ENCODE data around the gene CLASP1.
A peak's percentile ranks its signal among the peaks of the same experiment; 100 is the strongest.
"Not testable (repeated sequence)": the region's sequence is repeated elsewhere in the genome, so short reads cannot be mapped to it uniquely, and the experiment has no call there.

CLASP1 gene

DNA sequence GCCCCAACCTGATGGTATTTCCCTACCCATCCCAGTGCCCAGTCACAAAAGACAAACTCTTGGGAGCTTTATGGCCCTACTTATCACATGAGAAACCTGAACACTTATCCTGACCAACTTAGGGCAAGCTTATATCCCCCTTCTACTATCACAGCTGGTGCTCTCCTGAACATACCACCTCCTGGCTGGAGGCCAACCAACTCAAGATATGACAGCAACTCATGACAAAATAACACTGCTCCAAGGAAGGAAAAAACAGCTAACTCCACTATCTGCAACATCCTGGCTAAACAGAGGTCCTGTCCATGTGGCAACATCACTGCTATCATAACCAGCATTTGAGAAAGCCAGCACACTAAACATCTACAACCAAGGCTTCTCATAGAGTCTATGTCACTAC lies 20.9 kb upstream of the CLASP1 start:
- H3K27me3 Mint-ChIP-seq = no peaks in the 10 kb centered on the region
- peaks cover 22 to 45% of the 10 kb centered on the region in 2 donors for H3K9me3 Mint-ChIP-seq
- no peak overlapping the region for H3K27ac Mint-ChIP-seq
- H3K4me1 Mint-ChIP-seq = no peaks in the 10 kb centered on the region
- DNase-seq (no peak), ATAC-seq (no peak)
- H3K4me3 Mint-ChIP-seq = no peak overlapping the region

DNA sequence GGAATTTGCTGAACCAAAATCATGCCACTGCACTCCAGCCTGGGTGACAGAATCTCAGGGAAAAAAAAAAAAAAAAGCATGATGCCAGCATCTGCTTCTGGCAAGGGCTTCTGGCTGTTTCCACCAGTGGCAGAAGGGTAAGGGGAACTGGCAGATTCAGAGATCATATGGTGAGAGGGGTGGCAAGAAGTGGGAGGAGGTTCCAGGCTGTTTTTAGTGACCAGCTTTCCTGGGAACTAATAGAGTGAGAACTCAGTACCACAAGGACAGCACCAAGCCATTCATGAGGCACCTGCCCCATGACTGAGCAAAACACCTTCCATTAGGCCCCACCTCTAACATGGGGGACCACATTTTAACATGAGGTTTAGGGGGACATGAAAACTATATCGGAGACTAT lies 18.4 kb upstream of the CLASP1 start:
- no peak for ATAC-seq
- H3K27ac Mint-ChIP-seq = peak overlapping the region; percentile 18 to 63

DNA sequence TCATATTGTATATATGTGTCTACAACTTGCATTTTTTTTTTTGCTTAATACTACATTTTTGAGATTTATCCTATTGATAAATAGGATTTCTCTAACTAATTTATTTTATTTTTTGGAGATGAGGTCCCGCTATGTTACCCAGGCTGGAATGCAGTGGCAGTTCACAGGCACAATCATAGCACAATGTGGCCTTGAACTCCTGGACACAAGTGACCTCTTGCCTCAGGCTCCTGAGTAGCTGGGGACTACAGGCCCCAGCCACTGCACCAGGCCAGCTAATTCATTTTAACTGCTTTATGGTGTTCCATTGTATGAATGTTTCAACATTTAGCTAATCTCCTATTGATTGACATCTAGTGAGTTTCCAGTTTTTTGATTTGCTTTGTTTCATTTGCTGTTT lies 16.8 kb upstream of the CLASP1 start:
- Mint-ChIP-seq H3K4me1 (no peaks in the 10 kb centered on the region), H3K27me3 (no peaks in the 10 kb centered on the region), H3K9me3 (peaks cover 9 to 10% of the 10 kb centered on the region in 2 donors), H3K27ac (no peak overlapping the region), H3K4me3 (no peak overlapping the region)
- ATAC-seq (no peak), DNase-seq (no peak)

More for the DNA sequence above, 18.4 kb upstream of the CLASP1 start:
- Mint-ChIP-seq H3K27me3 (no peaks in the 10 kb centered on the region), H3K9me3 (peaks cover 14 to 23% of the 10 kb centered on the region in 2 donors), H3K4me1 (no peaks in the 10 kb centered on the region), H3K4me3 (no peak overlapping the region)
- no peak for DNase-seq

DNA sequence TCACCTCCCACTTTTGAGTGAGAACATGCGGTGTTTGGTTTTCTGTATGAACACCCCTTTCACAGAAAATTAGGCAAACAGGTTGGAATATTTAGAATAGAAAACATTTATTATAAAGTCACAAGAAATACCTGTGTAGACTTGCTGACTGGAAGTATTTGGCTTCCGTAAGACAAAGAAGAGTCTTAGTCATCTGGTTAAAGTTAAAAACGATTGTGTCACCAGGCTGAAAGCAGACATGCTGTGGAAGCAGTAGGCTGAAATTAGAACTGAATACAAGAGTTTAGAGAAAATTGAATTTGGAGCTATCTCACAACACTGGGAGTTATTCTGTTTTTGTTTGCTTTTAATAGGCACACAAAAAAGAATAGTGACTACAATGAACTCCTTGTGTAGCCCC lies 16.2 kb upstream of the CLASP1 start:
- DNase-seq (no peak), ATAC-seq (no peak)
- Mint-ChIP-seq H3K27me3 (no peaks in the 10 kb centered on the region), H3K27ac (no peak overlapping the region), H3K4me3 (no peak overlapping the region), H3K4me1 (no peaks in the 10 kb centered on the region), H3K9me3 (peaks cover 4 to 5% of the 10 kb centered on the region in 2 donors)

DNA sequence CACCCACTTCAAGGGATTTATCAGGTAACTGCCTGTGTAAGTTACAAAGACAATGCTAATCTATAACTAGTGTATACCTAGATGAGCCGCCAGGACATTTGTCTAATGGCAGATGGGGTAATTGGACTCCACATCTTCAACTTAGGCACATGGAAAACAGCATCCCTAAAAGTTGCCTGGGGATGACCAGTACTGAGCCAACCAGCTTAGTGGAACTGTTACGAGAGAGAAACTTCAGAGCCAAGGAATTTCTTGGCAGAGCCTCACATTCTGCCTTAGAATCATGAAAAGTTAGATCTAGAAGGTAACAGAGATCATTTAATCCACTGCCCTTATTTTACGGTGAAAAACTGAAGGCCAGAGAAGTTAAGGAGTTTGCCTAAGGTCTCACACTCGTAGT lies 15.5 kb upstream of the CLASP1 start:
- H3K27me3 Mint-ChIP-seq = no peaks in the 10 kb centered on the region
- H3K27ac Mint-ChIP-seq = no peak overlapping the region
- no peaks in the 10 kb centered on the region for H3K9me3 Mint-ChIP-seq
- no peaks in the 10 kb centered on the region for H3K4me1 Mint-ChIP-seq
- H3K4me3 Mint-ChIP-seq = no peak overlapping the region
- no peak for DNase-seq
- no peak for ATAC-seq

DNA sequence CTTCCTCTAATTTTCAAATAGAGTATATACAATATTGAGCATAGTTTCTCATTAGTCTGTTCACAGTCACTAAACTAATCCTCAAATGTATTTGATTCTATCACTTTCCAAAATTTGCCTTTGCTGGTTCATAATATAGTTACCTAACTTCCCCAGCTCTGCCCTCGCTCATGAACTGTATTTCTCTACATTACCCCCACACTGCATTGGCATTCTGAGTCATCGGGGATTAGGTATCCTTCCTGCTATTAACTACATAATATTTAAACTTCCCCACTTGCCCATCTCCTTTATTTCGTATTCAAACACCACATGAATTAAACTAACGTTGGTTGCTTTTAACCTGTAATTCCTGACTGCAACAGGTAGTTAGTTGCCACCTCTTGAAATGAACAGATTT lies 14.8 kb upstream of the CLASP1 start:
- H3K9me3 Mint-ChIP-seq = no peaks in the 10 kb centered on the region
- no peak overlapping the region for H3K4me3 Mint-ChIP-seq
- H3K27ac Mint-ChIP-seq = no peak overlapping the region
- no peaks in the 10 kb centered on the region for H3K27me3 Mint-ChIP-seq
- ATAC-seq (no peak), DNase-seq (no peak)
- H3K4me1 Mint-ChIP-seq = no peaks in the 10 kb centered on the region

DNA sequence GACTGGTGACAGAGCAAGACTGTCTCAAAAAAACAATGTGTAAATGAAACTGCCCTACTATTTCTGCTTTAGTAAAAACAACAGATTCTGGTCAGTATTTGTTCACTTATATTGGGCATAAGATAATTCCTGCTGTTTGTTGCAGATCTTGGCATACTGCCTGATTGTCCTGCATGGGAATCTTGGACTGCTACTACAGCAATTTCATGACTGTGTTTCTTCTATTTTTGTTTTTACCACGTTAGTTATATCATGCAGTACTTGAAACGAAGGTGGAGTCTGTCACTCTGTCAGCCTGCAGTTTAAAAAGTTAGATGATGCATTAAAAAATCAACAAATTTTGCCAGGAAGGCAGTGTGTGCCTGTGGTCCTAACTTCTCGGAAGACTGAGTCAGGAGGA lies 14.2 kb upstream of the CLASP1 start:
- H3K9me3 Mint-ChIP-seq = no peaks in the 10 kb centered on the region
- DNase-seq (no peak), ATAC-seq (no peak)
- H3K4me1 Mint-ChIP-seq = peaks cover under 1% of the 10 kb centered on the region
- H3K4me3 Mint-ChIP-seq = no peak overlapping the region
- no peaks in the 10 kb centered on the region for H3K27me3 Mint-ChIP-seq
- H3K27ac Mint-ChIP-seq = no peak overlapping the region

DNA sequence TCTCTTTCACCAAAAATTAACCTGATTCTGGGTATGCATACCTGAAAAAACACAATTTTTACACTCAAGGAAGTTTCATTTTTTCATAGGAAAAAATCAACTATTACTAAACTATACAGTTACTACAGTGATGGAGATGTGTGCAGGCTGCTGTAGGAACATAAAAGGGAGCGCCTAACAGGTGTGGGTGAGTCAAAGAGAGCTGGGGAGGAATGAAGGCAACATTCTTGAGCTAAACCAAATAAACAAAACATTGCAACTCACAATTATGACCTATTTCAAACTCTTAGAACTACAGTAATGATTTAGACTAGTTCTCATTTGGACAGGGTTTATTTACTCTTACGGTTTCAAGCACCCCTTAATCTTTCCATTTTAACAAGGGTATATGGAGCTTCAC lies 13.4 kb upstream of the CLASP1 start:
- H3K4me3 Mint-ChIP-seq = no peak overlapping the region
- no peak for ATAC-seq
- peak overlapping the region in 1 of 2 donors; percentile 72 for H3K27ac Mint-ChIP-seq
- peaks cover 8% of the 10 kb centered on the region for H3K4me1 Mint-ChIP-seq
- no peak for DNase-seq
- H3K27me3 Mint-ChIP-seq = no peaks in the 10 kb centered on the region
- no peaks in the 10 kb centered on the region for H3K9me3 Mint-ChIP-seq

DNA sequence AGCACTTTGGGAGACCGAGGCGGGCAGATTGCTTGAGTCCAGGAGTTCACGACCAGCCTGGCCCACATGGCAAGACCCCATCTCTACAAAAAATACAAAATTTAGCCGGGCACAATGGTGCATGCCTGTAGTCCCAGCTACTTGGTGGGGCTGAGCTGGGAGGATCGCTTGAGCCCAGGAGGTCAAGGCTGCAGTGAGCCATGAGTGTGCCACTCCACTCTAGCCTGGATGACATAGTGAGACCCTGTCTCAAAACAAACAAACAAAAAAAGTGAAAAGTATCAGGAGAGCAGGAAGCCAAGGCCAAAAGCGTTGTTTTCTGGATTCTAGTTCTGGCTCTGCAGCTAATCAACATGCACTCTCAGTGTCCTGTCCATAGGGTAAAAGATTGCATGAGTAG lies 10.7 kb upstream of the CLASP1 start:
- Mint-ChIP-seq H3K27ac (no peak overlapping the region), H3K27me3 (no peaks in the 10 kb centered on the region), H3K4me3 (no peak overlapping the region), H3K9me3 (no peaks in the 10 kb centered on the region), H3K4me1 (peaks cover 10% of the 10 kb centered on the region)
- no peak for DNase-seq
- no peak for ATAC-seq

DNA sequence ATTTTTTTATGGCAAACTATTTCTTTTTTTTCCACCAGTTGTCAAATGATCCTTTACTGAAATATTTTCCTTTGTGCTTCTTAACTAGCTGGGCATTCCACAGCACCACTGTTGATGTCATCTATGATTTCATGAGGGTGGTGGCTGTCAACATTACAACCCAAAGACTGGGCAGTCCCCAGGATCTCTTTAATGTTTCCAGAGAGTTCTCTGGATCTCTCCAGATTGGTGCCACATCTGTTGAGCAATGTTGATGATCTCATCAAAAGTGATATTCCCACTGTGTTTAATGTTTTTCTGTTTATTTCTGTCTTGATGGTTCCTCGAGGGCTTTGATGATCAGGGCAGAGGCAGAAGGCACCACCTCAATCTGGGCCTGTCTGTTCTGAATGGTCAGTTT lies 9.1 kb upstream of the CLASP1 start:
- H3K9me3 Mint-ChIP-seq, DNase-seq, ATAC-seq, H3K4me3 Mint-ChIP-seq, H3K27me3 Mint-ChIP-seq: not testable (repeated sequence)
- Mint-ChIP-seq H3K4me1 (peaks cover 24% of the 10 kb centered on the region), H3K27ac (peak overlapping the region in 1 of 2 donors; percentile 50)

DNA sequence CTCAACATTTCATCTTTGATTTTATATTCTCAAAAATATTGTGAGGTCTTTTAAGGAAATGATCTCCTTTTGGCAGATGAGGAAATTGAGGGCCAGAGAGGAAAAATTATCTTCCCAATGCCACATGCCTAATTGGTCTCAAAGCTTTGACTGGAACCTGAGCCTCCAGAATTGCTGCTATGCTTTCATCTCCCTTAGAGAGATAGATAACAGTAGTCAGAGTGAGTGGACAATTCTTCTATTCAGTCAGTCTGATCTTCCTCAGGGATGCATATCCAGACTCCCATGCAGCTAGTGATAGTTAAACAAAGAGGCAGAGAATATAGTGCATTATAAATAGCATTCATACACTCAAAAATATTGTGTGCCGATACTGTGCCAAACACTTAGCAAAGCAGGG lies 3.8 kb upstream of the CLASP1 start:
- Mint-ChIP-seq H3K27me3 (no peaks in the 10 kb centered on the region), H3K4me1 (peaks cover 48% of the 10 kb centered on the region), H3K27ac (no peak overlapping the region), H3K9me3 (peaks cover 0 to 4% of the 10 kb centered on the region in 2 donors), H3K4me3 (no peak overlapping the region)
- ATAC-seq = no peak
- DNase-seq = no peak

DNA sequence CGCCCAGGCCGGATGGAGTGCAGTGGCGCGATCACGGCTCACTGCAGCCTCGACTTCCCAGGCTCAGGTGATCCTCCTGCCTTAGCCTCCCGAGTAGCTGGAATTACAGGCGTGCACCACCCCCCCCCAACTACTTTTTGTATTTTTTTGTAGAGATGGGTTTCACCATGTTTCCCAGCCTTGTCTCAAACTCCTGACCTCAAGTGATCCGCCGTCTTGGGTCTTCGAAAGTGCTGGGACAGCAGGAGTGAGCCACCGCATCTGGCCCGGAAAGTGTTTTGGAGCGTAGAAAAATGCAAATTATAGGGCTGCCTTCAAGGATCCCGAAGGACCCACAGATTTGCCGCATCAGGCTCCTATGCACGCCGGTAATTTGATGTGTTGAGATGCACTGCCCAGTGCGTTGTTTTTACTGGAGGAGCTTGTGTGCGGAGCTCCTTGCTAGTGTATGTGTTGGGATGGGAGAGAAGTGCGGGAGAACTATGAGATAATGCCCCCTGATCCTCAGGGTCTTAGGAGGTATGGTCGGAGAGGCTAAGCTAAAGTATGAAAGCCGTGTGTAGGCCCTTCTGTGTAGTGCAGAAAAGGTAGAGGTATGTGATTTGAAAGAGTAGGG lies 1.2 kb upstream of the CLASP1 start:
- no peak for DNase-seq
- Mint-ChIP-seq H3K27ac (peak overlapping the region; percentile 99 to 100), H3K9me3 (peaks cover 0 to 4% of the 10 kb centered on the region in 2 donors), H3K27me3 (no peaks in the 10 kb centered on the region), H3K4me1 (peaks cover 60% of the 10 kb centered on the region), H3K4me3 (peak overlapping the region; percentile 88 to 90)
- ATAC-seq = peak; percentile 7

DNA sequence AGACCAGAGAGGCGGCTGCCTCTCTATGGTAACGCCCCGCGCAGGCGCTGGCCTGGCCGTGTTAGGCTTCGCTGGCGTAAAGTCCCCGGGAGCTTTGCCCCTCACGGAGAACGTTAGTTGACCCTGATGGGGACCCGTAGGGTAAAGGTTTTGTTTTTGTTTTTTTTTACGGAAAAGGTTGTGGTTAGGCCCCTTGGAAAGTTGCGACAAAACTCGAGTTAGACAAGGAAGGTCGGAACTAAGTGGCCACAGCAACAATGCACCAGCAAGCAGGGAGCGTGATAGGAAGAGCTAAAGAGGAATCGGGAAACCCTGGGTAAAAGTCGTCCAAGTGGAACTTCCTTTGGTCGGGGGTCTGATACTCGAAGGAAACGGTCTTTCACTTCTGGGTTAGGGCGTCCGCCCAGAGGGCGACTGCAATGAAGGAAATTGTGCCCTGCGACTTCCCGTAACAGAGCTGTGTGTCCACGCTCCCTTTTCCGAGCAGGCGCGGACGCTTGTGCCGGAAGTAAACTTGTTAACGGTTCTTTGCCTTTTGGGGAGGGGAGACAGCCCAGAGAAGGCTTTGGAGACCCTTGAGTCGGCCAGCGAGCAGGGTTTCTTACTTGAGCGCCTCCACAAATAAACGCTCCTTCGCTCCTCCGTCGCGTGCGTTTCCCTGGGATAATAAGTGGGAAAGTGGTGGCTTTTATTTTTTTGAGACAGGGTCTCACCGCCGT lies 493 bp upstream of the CLASP1 start:
- Mint-ChIP-seq H3K9me3 (peaks cover 0 to 4% of the 10 kb centered on the region in 2 donors), H3K27ac (peak overlapping the region; percentile 99 to 100), H3K27me3 (no peaks in the 10 kb centered on the region)

DNA sequence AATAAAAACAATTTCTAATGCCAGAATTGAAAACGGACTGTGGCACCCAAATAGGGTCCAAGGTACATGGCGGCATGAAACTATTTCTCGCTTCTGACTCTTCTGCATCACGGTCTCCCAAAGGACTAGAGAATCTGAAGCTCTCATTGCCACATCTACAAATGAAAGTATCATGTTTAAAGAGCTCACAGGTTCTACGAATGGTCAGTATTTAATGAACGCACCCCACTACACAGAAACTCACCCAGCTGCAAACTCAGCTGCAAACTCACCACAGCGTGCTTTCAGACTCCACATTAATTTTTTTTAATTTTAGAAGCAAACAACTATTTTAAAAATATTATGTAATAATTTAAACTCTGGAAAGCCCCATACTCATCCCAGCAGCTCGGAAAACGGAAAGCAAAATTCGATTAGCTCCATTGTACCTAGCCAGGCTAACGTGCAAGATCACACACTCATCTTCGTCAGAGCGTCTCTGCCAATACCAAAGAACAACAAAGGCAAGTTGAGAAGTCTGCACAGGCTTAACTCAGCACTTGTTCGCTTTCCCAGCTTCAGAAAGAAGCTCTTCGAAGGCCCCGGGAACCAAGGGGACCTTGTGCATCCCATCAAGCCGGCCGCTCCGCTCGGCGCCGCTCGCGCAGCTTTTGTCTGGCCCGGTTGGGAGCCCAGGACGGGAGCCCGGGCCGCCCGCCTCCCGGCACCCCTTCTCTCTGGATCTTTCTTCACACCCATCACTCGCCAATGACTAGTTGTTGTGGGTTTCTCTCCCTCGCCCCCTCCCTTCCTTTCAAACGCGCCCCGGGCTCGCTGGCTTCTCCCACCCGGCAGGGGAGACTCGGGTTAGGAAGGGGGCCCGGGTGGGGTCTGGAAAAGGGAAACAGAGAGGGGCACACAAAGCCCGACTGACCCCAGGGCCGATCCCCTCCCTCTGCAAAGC lies 785 bp downstream of the CLASP1 start:
- ATAC-seq (peak; percentile 38), DNase-seq (peak; percentile 52 to 54)
- Mint-ChIP-seq H3K4me1 (peaks cover 64% of the 10 kb centered on the region), H3K27me3 (no peaks in the 10 kb centered on the region), H3K9me3 (no peaks in the 10 kb centered on the region), H3K4me3 (peak overlapping the region; percentile 88 to 90), H3K27ac (peak overlapping the region; percentile 99 to 100)

More for the DNA sequence above, 493 bp upstream of the CLASP1 start:
- ATAC-seq (peak; percentile 98), DNase-seq (peak; percentile 95 to 98)
- Mint-ChIP-seq H3K4me1 (peaks cover 66% of the 10 kb centered on the region), H3K4me3 (peak overlapping the region; percentile 88 to 90)

DNA sequence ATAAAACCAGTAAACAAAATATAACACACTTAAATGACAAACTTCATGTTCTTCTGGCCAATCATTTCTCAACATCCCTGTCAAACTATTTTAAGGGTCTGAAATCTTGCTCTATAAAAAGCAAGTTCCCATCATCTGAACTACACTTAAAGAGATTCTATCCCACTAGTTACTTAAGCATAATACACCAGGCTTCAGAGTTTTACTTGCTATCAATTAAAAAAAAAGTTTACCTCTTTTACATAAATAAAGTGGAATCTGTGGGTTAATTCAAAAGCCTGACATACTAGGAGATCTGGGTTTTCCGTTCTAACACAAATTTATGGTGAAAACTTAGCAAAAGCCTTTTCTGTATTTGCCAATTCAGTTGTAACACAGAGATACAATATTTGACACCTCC lies 1.9 kb downstream of the CLASP1 start:
- no peak for DNase-seq
- Mint-ChIP-seq H3K9me3 (no peaks in the 10 kb centered on the region), H3K27me3 (no peaks in the 10 kb centered on the region), H3K4me1 (peaks cover 57% of the 10 kb centered on the region), H3K4me3 (peak overlapping the region; percentile 88 to 90), H3K27ac (no peak overlapping the region)
- ATAC-seq = no peak

DNA sequence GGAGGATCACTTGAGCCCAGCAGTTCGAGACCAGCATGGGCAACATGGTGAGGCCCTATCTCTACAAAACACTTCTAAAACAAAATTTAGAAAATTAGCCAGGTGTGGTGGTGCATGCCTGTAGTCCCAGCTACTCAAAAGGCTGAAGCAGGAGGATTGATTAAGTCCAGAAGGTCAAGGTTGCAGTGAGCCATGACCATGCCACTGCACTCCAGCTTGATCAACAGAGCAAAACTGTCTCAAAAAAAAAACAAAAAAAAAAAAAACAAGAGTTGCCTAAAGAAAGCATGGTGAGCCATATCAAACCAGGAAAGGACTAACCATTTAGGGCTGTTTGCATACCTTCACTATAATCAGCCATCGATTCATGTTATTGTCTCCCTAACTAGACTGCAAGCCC lies 4.5 kb downstream of the CLASP1 start:
- H3K9me3 Mint-ChIP-seq = no peaks in the 10 kb centered on the region
- DNase-seq (no peak), ATAC-seq (no peak)
- H3K4me1 Mint-ChIP-seq = peaks cover 48% of the 10 kb centered on the region
- H3K27me3 Mint-ChIP-seq = no peaks in the 10 kb centered on the region
- H3K27ac Mint-ChIP-seq = peak overlapping the region in 1 of 2 donors; percentile 7
- no peak overlapping the region for H3K4me3 Mint-ChIP-seq

Measured in stimulated activated naive CD8-positive, alpha-beta T cell treated with anti-CD3 and anti-CD28 coated beads, Interleukin-15, amount 100 ng/mL, for 72 hours (primary cell).